SKM-1 treated with dmso at 0.1 percent for 144 hours (cell line): ENCODE measurements around the gene BCKDK.

Source experiments
- DNase-seq: peaks from one replicate; lab custom pipeline; 2025; ENCODE audit not compliant: unreplicated experiment; lab: John Stamatoyannopoulos, UW

Gene BCKDK

DNA sequence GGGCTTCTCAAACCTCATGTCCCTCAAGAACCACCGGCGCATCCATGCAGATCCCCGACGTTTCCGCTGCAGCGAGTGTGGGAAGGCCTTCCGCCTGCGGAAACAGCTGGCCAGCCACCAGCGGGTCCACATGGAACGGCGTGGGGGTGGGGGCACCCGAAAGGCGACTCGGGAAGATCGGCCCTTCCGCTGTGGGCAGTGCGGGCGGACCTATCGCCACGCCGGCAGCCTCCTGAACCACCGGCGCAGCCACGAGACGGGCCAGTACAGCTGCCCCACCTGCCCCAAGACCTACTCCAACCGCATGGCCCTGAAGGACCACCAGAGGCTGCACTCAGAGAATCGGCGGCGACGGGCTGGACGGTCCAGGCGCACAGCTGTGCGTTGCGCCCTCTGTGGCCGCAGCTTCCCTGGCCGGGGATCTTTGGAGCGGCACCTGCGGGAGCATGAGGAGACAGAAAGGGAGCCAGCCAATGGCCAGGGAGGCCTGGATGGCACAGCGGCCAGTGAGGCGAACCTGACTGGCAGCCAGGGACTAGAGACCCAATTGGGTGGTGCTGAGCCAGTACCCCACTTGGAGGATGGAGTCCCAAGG, 28.1 kb upstream of the BCKDK start:
- no peak for DNase-seq

DNA sequence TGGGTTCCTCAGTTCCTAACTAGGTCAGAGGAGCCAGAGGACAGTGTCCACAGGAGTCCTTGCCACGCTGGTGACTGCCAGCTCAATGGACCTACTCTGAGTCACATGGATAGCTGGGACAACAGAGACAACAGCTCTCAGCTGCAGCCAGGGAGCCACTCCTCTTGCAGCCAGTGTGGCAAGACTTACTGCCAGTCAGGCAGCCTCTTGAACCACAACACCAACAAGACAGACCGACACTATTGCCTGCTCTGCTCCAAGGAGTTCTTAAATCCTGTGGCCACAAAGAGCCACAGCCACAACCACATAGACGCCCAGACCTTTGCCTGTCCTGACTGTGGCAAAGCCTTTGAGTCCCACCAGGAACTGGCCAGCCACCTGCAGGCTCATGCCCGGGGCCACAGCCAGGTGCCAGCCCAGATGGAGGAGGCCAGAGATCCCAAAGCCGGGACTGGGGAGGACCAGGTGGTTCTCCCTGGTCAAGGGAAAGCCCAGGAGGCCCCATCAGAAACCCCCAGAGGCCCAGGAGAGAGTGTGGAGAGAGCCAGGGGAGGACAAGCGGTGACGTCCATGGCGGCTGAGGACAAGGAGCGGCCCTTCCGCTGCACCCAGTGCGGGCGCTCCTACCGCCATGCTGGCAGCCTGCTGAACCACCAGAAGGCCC, 27.3 kb upstream of the BCKDK start:
- DNase-seq, result no peak

GRCh38 chr16:31081428-31082351, 26.5 kb upstream of the BCKDK start:
- DNase-seq, result no peak

DNA sequence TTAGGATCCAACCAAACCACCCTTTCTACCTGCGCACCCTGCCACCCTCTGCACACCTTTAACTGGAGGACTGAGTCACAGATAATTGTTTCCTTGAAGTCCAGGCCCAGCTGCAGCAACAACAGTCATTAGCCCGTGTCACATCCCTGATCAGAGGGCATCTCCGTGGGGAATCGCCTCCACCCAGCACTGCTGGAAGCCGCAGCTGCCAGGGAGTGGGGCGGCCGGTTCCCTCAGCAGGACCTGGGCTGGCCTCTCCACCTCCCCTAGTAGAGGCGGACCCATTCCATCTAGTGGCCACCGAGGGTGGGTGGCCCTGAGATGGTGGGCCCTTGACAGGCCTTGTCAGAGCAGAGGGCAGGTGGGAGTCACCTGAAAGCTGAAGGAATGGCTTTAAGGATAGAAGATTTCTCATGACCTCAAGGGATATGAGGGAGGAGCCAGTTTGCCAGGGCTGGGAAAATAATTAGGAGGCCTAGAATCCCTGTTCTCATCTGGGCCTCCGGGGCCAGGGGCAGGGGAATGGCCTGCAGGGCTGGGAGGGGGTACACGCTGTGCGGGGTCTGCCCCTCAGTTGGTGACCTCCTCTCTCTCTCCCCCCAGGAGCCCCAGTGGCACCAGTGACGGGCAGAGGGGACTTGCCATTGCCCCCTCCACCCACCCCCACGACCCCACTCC, 25.7 kb upstream of the BCKDK start:
- DNase-seq, result no peak

DNA sequence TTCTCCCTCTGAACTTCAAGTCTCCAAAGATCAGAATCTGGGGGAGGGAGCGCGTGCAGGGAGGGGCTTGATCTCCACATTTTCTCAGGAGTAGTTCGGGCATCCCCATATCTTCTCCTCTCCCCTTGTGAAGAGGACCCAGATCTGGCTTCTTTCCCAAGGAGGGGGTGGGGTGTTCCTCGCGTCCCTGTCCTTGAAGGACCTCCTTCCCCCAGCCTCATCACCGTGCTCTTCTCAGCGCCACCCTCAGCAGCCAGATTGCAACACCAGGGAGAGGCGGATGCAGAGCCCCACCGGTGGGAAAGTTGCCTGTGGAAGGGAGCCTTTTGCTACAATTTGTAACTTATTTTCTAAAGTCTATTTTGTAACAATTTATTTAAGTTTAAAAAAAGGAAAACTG, 25.1 kb upstream of the BCKDK start:
- DNase-seq, result no peak

GRCh38 chr16:31083556-31083955, 24.6 kb upstream of the BCKDK start:
- no peak for DNase-seq

DNA sequence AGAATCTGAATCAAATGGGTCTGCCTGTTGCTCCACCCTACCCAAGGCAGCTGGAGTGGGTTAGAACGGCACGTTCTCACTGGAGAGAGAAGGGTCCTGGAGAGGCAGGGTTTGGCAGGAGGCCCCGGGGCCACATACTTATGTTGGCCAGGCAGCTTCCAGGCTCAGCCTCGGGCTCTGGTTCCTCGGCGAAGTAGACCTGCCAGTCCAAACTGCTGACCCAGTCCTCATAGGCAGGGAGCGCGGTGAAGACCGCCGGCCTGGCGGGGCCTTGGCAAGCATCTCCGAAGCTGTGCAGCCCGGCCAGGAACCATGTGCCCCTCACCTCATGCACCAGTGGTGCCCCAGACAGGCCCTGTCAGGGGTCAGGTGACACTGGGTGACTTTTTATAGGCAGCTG, 24.2 kb upstream of the BCKDK start:
- no peak for DNase-seq

GRCh38 chr16:31084584-31085302, 23.4 kb upstream of the BCKDK start:
- peak; percentile 64 for DNase-seq

DNA sequence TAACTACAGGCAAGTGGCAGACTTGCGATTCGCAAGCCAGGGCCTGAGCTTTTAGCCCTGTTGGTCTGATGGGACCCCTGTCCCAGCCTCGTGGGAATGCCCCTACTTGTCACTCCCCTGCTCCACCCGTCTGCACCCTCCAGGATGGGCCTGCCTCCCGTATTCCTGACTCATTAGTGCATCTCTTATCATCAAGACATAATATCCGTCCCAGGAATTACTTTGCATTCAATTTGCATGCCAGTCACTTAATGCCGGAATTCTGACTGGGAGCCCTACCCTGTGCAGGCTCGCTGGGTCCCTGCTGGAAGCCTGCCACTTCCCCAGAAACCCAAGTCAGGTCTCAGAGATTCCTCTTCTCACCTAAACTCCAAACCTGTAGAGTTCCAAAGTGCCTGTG, 22.8 kb upstream of the BCKDK start:
- no peak for DNase-seq

GRCh38 chr16:31085873-31086628, 22.1 kb upstream of the BCKDK start:
- no peak for DNase-seq

DNA sequence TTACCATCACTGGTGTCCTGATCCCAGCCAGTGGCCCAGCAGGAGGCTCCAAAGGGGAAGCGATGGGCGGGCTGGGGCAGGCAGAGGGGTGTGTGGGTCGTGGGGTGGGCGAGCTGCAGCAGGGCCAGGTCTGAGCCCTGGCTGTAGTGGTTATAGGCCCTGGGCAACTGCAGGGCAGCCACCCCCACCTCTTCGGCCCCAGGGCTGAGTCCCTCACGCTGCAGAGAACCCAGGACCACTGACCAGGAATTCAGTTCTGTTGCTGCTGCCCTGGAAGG, 21.6 kb upstream of the BCKDK start:
- no peak for DNase-seq

DNA sequence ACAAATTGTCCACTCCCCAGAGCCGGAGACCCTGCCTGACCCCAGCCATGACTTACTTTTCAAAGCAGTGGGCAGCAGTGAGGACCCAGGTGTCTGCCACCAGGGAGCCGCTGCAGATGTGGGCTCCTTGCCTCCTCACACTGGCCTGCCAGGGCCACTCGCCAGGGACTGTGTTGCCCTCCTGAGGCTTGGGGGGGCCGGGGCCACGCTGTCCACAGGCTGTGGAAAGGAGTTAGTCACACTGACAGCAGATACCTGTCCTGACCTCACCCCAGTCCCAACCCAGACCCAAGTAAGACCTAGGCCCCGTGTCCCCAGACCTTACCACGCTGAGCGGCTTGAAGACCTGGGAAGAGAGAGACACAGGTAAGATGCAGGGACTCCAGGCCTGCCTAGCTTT, 20.7 kb upstream of the BCKDK start:
- DNase-seq, result no peak

GRCh38 chr16:31087971-31088370, 20.2 kb upstream of the BCKDK start:
- no peak for DNase-seq

DNA sequence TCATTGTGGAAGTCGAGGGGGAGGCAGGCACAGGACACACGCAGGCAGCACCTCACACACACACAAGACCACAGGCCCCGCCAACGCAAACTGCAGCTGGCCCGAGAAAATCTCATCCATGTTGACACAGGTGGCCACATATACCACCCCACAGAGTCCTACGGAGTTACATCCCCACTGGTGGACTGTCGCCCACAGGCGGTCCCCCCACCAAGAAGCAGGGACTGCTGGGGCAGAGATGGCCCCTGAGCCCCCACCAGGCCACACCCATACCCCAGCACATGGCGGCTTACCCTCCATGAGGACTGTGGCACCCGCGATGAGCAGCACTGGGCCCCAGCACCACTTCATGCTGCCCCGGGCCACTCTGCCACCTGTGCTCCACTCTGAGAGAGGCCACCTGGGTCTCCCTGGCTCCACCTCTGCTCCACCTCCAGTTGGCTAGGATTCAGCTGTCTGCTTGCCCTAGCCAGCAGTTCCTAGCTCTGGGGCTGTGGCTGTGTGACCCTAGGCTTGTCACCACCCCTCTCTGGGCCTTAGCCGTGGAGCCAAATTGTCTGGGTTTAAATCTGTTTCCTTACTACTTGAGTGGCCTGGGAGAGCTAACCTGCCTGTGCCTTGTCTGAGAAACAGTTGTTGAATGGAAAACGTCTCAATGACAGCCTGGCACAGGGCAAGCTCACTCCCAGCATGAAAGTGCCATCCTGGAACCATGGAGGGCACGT, 19.6 kb upstream of the BCKDK start, which contains the start of gene PRSS53:
Gene PRSS53, minus strand, starts transcription at position 485 of the 725 bp plus-strand sequence. Its CDS starts 134 bp downstream, at position 351.
- no peak for DNase-seq

DNA sequence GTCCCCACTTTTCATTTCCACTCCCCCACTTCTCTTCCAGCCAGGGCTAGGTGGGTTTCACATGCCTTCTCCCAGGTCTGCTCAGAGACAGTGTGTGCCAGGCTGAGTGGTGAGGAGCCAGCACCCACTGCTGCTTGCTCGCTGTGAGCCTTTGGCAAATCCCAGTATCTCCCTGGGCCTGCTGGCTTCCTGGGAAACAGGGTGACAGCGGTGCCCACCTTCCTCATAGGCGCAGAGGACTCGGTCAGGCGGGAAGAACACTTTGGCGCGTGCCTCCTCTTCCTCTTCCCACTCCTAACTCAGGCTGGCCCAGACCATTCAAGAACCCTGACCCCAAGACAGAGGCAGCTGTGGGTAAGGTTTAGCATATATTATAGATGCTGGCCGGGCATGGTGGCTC, 19.0 kb upstream of the BCKDK start:
- no peak for DNase-seq

DNA sequence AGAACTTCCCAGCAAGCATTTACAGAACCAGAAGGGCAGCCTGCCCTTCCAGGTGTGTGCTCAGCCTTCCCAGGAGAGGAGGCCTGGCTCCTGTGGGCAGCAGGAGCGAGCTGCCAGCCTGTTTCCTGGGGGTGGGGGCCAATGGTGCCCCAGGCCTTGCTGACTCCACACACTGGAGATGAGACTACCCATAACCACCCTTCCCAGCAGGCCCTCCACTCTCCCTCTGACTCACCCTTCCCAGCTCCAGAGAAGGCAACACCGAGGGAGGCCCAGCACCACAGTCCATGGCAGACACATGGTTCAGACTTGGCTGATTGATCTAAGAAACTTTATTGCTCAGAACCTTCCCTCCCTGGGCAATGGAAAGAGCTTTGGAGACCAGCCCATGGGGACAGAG, 17.6 kb upstream of the BCKDK start:
- no peak for DNase-seq

DNA sequence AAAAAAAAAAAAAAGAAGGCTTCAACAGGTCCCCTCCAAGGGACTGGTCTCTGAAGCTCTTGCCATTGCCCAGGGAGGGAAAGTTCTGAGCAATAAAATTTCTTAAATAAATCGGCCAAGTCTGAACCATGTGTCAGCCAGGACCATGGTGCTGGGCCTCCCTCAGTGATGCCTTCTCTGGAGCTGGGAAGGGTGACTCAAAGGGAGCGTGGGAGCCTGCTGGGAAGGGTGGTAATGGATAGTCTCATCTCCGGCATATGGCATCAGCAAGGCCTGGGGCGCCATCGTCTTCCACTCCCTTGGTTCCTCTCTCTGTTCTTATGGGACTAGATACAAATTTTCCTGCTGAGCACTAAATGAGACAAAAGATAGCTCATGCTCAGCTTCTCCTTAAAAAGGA, 15.9 kb upstream of the BCKDK start:
- DNase-seq, result no peak

DNA sequence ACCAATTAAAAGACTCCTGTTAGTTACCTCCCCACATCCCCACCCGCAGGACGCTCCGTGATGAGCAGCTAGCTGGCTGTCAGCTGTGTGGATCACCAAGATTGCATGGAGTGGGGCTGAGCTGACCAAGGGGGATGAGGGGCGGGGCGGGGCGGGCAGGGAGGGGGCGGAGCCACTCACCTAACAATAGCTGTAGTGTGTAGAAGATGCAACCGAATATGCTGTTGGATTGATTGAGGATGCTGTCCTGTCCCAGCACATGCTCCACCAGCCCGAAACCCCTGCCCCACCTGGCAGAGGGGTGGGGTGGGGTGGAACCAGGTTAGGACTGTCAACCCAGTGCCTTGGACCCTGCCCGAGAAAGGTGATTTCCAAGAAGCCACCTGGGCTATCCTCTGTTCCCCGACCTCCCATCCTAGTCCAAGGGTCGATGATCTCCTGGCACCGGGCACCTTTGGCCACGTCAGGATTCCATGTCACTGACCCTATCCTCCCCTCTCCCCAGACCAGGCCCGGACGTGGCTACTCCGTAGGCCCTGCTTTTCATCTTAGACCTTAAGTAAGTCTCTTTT, 15.0 kb upstream of the BCKDK start:
- no peak for DNase-seq

DNA sequence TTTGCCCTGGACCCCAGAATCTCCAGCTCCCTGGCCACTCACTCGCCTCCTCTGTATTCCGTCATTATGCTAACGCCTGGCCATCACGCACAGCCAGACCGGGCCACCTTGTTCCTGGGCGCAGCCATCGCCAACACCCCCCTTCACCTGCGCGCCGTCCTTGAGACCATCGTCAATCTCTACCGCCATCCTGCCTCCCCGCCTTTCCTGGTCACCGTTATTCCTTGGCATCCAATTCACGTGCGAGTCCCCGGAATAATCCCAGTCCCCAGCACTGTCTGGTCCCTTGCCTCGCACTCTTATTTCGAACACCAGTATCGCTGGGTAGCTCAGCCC, 14.1 kb upstream of the BCKDK start:
- no peak for DNase-seq
